Measurements from ENCODE around the gene ATL2.

DNA sequence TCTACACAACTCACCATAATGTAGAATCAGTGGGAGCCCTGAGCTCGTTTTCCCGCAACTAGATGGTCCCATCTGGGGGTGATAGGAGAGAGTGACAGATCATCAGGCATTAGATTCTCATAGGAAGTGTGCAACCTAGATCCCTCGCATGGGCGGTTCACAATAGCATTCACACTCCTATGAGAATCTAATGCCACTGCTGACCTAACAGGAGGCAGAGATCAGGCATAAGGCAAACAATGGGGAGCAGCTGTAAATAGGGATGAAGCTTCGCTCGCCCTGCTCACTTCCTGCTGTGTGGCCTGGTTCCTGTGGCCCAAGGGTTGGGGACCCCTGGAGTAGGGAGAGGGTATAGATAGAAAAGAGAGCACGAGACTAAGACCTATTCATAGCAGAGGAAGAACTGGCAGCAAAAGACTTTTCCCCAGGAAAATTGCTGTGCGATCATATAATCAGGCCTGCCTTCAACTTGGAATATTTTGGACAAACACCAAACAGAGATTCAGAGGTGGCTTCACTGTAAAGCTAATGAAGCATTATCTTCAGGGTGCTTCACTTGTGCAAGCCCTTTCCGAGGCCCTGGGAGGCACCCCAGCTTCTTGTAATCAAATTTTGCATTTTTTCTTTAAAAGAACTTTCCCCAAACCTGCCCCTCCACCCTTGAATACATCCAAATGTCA, 29.0 kb upstream of the ATL2 start:
- TF ChIP-seq EZH2 (IDR thresholded peaks at IDR 0.05; ENCODE audit: borderline replicate concordance, low read depth, low read length, poor library complexity, severe bottlenecking): no peak
- TF ChIP-seq, protein P1, sequence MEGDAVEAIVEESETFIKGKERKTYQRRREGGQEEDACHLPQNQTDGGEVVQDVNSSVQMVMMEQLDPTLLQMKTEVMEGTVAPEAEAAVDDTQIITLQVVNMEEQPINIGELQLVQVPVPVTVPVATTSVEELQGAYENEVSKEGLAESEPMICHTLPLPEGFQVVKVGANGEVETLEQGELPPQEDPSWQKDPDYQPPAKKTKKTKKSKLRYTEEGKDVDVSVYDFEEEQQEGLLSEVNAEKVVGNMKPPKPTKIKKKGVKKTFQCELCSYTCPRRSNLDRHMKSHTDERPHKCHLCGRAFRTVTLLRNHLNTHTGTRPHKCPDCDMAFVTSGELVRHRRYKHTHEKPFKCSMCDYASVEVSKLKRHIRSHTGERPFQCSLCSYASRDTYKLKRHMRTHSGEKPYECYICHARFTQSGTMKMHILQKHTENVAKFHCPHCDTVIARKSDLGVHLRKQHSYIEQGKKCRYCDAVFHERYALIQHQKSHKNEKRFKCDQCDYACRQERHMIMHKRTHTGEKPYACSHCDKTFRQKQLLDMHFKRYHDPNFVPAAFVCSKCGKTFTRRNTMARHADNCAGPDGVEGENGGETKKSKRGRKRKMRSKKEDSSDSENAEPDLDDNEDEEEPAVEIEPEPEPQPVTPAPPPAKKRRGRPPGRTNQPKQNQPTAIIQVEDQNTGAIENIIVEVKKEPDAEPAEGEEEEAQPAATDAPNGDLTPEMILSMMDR (conservative IDR thresholded peaks at IDR 0.05; ENCODE audit: low read depth, low read length): no peak

All from A673 (cell line).